ENCODE results near the gene RSPH9. TPM values are rescaled to one million over a fixed set of nuclear protein-coding genes. Genes with fewer than 3 reads are reported as not detected.

RSPH9 gene
- total RNA-seq, 1 donor from 2014 or later: under 0.01 TPM

GRCh38 chr6:43717389-43717788 lies 72.6 kb downstream of the RSPH9 start:
- no peak for TF ChIP-seq CTCF (IDR thresholded peaks at IDR 0.05; ENCODE audit: insufficient read depth, low read length, severe bottlenecking)
- FAIRE-seq: no peak

GRCh38 chr6:43717822-43718221 lies 73.0 kb downstream of the RSPH9 start:
- DNase-seq (ENCODE audit: low read depth) (no peak), FAIRE-seq (no peak)
- Histone ChIP-seq H3K27me3 (ENCODE audit: control insufficient read depth, insufficient read depth, low read length) (peaks cover 3% of the 10 kb centered on the region), H3K36me3 (ENCODE audit: control insufficient read depth, insufficient read depth, low read length) (no peaks in the 10 kb centered on the region), H3K4me3 (ENCODE audit: low read depth, low read length) (no peak overlapping the region)
- TF ChIP-seq CTCF (IDR thresholded peaks at IDR 0.05; ENCODE audit: insufficient read depth, low read length, severe bottlenecking): no peak

More at GRCh38 chr6:43717389-43717788, 72.6 kb downstream of the RSPH9 start:
- no peak for DNase-seq (ENCODE audit: low read depth)
- Histone ChIP-seq H3K27me3 (ENCODE audit: control insufficient read depth, insufficient read depth, low read length) (peaks cover 3% of the 10 kb centered on the region), H3K36me3 (ENCODE audit: control insufficient read depth, insufficient read depth, low read length) (no peaks in the 10 kb centered on the region), H3K4me3 (ENCODE audit: low read depth, low read length) (no peak overlapping the region)

- no peak for DNase-seq (ENCODE audit: low read depth)
- TF ChIP-seq CTCF (IDR thresholded peaks at IDR 0.05; ENCODE audit: insufficient read depth, low read length, severe bottlenecking): no peak
- no peak overlapping the region for H3K4me3 ChIP-seq (ENCODE audit: low read depth, low read length)
- no peaks in the 10 kb centered on the region for H3K36me3 ChIP-seq (ENCODE audit: control insufficient read depth, insufficient read depth, low read length)
- no peak for FAIRE-seq
- peaks cover 3% of the 10 kb centered on the region for H3K27me3 ChIP-seq (ENCODE audit: control insufficient read depth, insufficient read depth, low read length)
These were observed 73.7 kb downstream of the RSPH9 start for GRCh38 chr6:43718387-43719105.

- no peak for FAIRE-seq
- DNase-seq (ENCODE audit: low read depth): no peak
- TF ChIP-seq CTCF (IDR thresholded peaks at IDR 0.05; ENCODE audit: insufficient read depth, low read length, severe bottlenecking): no peak
- Histone ChIP-seq H3K27me3 (ENCODE audit: control insufficient read depth, insufficient read depth, low read length) (peaks cover 3% of the 10 kb centered on the region), H3K4me3 (ENCODE audit: low read depth, low read length) (no peak overlapping the region), H3K36me3 (ENCODE audit: control insufficient read depth, insufficient read depth, low read length) (no peaks in the 10 kb centered on the region)
These were observed 74.7 kb downstream of the RSPH9 start for GRCh38 chr6:43719511-43719910.

GRCh38 chr6:43720999-43721398 lies 76.2 kb downstream of the RSPH9 start:
- peaks cover 3% of the 10 kb centered on the region for H3K27me3 ChIP-seq (ENCODE audit: control insufficient read depth, insufficient read depth, low read length)
- no peak for FAIRE-seq
- no peak for TF ChIP-seq CTCF (IDR thresholded peaks at IDR 0.05; ENCODE audit: insufficient read depth, low read length, severe bottlenecking)
- H3K36me3 ChIP-seq (ENCODE audit: control insufficient read depth, insufficient read depth, low read length): no peaks in the 10 kb centered on the region
- H3K4me3 ChIP-seq (ENCODE audit: low read depth, low read length): no peak overlapping the region
- no peak for DNase-seq (ENCODE audit: low read depth)

Other genes starting within 250 kb of the RSPH9 start
- gene ABCC10, start 217.5 kb upstream of the RSPH9 start, total RNA-seq: 9.7 and 11.0 TPM in 2 replicates
- 4.1 and 8.2 TPM in 2 replicates for gene DLK2, start 189.5 kb upstream of the RSPH9 start, total RNA-seq
- 6.1 and 6.6 TPM in 2 replicates for gene TJAP1, start 167.5 kb upstream of the RSPH9 start, total RNA-seq
- gene LRRC73, start 134.7 kb upstream of the RSPH9 start, total RNA-seq: 0.13 and 0.26 TPM in 2 replicates
- 62.3 and 83.2 TPM in 2 replicates for gene YIPF3, start 128.1 kb upstream of the RSPH9 start, total RNA-seq
- gene POLR1C, start 127.9 kb upstream of the RSPH9 start, total RNA-seq: 25.5 and 38.2 TPM in 2 replicates
- gene XPO5, start 69.0 kb upstream of the RSPH9 start, total RNA-seq: 35.8 and 43.1 TPM in 2 replicates
- 17.4 and 24.3 TPM in 2 replicates for gene POLH, start 68.9 kb upstream of the RSPH9 start, total RNA-seq
- gene GTPBP2, start 15.8 kb upstream of the RSPH9 start, total RNA-seq: 176 and 273 TPM in 2 replicates
- gene MAD2L1BP, start 9.2 kb upstream of the RSPH9 start, total RNA-seq: 21.5 and 27.9 TPM in 2 replicates
- 79.5 and 94.3 TPM in 2 replicates for gene MRPS18A, start 42.8 kb downstream of the RSPH9 start, total RNA-seq
- gene VEGFA, start 125.2 kb downstream of the RSPH9 start, total RNA-seq: 391 and 496 TPM in 2 replicates